Measurements from ENCODE around the gene PDE4A. TPM values are rescaled to one million over a fixed set of nuclear protein-coding genes. Genes with fewer than 3 reads are reported as not detected.
A peak's percentile ranks its signal among the peaks of the same experiment; 100 is the strongest.

Gene PDE4A
- total RNA-seq, 2 donors from 2014 or later: 24.9 to 25.5 TPM

DNA sequence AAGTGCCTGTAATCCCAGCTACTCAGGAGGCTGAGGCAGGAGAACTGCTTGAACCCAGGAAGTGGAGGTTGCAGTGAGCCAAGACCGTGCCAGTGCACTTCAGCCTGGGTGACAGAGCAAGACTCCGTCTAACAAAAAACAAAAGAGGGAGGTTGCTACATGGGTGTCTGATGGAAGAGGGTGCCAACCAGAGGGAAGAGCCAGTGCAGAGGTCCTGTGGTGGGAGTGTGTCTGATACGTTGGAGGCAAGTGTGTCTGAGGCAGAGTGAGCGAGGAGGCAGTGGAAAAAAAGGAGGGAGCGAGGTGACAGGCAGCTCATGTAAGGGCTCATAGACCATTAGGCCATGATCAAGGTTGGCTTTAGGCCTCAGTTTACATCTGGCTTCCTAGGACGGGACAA, 6.8 kb downstream of the PDE4A start:
- Histone ChIP-seq H3K4me3 (no peak overlapping the region), H3K27me3 (replicated peaks; ENCODE audit: insufficient read depth) (peaks cover 7% of the 10 kb centered on the region), H3K36me3 (no peaks in the 10 kb centered on the region), H3K27ac (no peak overlapping the region), H3K9me3 (no peaks in the 10 kb centered on the region), H3K4me1 (ENCODE audit: control insufficient read depth in 1 of 2, low read depth in 2 of 2) (peaks cover 4 to 21% of the 10 kb centered on the region in 2 donors)
- TF ChIP-seq CTCF (IDR thresholded peaks at IDR 0.05): no peak
- no peak for DNase-seq (ENCODE audit: low spot score)
- no peak for ATAC-seq (ENCODE audit: insufficient number of reproducible peaks, low FRiP score, low read depth)

DNA sequence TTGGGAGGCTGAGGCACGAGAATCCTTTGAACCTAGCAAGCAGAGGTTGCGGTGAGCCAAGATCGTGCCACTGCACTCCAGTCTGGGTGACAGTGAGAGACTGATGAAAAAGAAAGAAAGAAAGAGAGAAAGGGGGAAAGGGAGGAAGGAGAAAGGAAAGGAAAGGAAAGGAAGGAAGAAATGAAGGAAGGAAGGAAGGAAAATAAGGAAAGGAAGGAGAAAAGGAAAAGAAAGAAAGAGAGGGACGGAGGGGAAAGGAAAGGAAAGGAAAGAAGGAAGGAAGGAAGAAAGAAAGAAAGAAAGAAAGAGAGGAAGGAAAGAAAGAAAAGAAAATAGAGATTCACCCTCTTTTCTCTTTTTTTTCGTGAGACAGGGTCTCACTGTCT, 8.7 kb downstream of the PDE4A start:
- no peaks in the 10 kb centered on the region for H3K9me3 ChIP-seq
- H3K4me1 ChIP-seq (ENCODE audit: control insufficient read depth in 1 of 2, low read depth in 2 of 2): peaks cover 10 to 27% of the 10 kb centered on the region in 2 donors
- no peaks in the 10 kb centered on the region for H3K36me3 ChIP-seq
- ATAC-seq (ENCODE audit: insufficient number of reproducible peaks, low FRiP score, low read depth) (no peak), DNase-seq (ENCODE audit: low spot score) (no peak)
- H3K4me3 ChIP-seq: no peak overlapping the region
- TF ChIP-seq CTCF (IDR thresholded peaks at IDR 0.05): no peak
- H3K27me3 ChIP-seq (replicated peaks; ENCODE audit: insufficient read depth): no peaks in the 10 kb centered on the region
- H3K27ac ChIP-seq: no peak overlapping the region

- H3K4me3 ChIP-seq: peak overlapping the region; percentile 84
- no peaks in the 10 kb centered on the region for H3K9me3 ChIP-seq
- no peak overlapping the region for H3K27ac ChIP-seq
- no peak for DNase-seq (ENCODE audit: low spot score)
- TF ChIP-seq CTCF (IDR thresholded peaks at IDR 0.05): no peak
- H3K27me3 ChIP-seq (replicated peaks; ENCODE audit: insufficient read depth): no peaks in the 10 kb centered on the region
- peak; percentile 17 for ATAC-seq (ENCODE audit: insufficient number of reproducible peaks, low FRiP score, low read depth)
- peaks cover 10 to 19% of the 10 kb centered on the region in 2 donors for H3K4me1 ChIP-seq (ENCODE audit: control insufficient read depth in 1 of 2, low read depth in 2 of 2)
- no peaks in the 10 kb centered on the region for H3K36me3 ChIP-seq
These were observed 10.3 kb downstream of the PDE4A start for GRCh38 chr19:10430505-10431253.

DNA sequence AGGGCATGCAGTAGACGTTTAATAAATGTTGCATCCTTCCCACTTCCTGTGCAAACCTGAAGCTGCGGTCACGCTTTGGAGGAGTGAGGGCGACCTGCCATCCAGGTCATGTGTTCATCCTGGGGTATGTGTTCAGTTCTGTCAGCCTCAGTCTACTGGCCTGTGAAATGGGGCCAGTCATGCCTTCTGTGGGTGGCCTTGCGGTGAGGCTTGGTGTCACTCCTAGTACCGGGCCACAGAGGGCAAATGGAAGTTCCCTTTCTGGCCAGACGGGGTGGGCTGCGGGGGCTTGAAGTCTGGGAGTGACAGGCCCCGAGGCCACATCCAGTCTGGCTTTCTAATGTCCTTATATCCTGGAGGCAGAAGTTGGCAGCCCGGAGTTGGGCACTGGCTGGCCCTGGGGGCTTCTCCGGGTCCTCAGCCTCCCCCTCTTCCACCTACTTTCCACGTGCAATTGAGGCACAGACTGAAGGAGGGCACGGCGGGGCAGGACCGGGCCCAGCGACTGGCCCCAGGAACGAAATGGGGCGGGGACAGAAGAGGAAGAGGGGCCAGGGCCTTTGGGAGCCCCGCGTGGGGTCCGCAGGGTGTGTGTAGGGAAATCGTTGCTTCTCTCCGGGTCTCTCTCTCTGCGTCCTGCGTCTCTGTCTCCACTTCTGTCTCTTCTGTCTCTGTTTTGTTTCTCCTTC, 11.1 kb downstream of the PDE4A start:
- Histone ChIP-seq H3K36me3 (no peaks in the 10 kb centered on the region), H3K9me3 (no peaks in the 10 kb centered on the region), H3K27me3 (replicated peaks; ENCODE audit: insufficient read depth) (no peaks in the 10 kb centered on the region), H3K4me1 (ENCODE audit: control insufficient read depth in 1 of 2, low read depth in 2 of 2) (peaks cover 10 to 19% of the 10 kb centered on the region in 2 donors), H3K4me3 (peak overlapping the region; percentile 84), H3K27ac (peak overlapping the region in 1 of 2 donors; percentile 23)
- ATAC-seq (ENCODE audit: insufficient number of reproducible peaks, low FRiP score, low read depth) (no peak), DNase-seq (ENCODE audit: low spot score) (no peak)
- TF ChIP-seq CTCF (IDR thresholded peaks at IDR 0.05): no peak

- ATAC-seq (ENCODE audit: insufficient number of reproducible peaks, low FRiP score, low read depth) (no peak), DNase-seq (ENCODE audit: low spot score) (no peak)
- Histone ChIP-seq H3K36me3 (no peaks in the 10 kb centered on the region), H3K4me1 (ENCODE audit: control insufficient read depth in 1 of 2, low read depth in 2 of 2) (peaks cover 10 to 19% of the 10 kb centered on the region in 2 donors), H3K4me3 (peak overlapping the region; percentile 84), H3K9me3 (no peaks in the 10 kb centered on the region), H3K27me3 (replicated peaks; ENCODE audit: insufficient read depth) (no peaks in the 10 kb centered on the region), H3K27ac (no peak overlapping the region)
- no peak for TF ChIP-seq CTCF (IDR thresholded peaks at IDR 0.05)
These were observed 11.8 kb downstream of the PDE4A start for GRCh38 chr19:10431943-10432735.

Measured in thoracic aorta (tissue), 2 donors.